Activated CD8-positive, alpha-beta memory T cell treated with anti-CD3 and anti-CD28 coated beads, Interleukin-2, amount 50 U/mL, for 1 hour (primary cell): ENCODE data around the gene LRRC27.
"Not testable (repeated sequence)": the region's sequence is repeated elsewhere in the genome, so short reads cannot be mapped to it uniquely, and the experiment has no call there.

Experiments used
- DNase-seq: peaks from one replicate; pipeline ENCODE4 v3.0.0-alpha.2; 2020; ENCODE audit errors: extremely low read depth

LRRC27 gene

DNA sequence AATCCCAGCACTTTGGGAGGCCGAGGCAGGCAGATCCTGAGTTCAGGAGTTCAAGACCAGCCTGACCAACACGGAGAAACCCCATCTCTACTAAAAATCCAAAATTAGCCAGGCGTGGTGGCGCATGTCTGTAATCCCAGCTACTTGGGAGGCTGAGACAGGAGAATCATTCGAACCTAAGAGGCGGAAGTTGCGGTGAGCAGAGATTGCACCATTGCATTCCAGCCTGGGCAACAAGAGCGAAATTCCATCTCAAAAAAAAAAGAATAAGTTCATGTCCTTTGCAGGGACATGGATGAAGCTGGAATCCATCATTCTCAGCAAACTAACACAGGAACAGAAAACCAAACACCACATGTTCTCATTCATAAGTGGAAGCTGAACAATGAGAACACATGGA, 17.1 kb upstream of the LRRC27 start:
- not testable (repeated sequence) for DNase-seq

DNA sequence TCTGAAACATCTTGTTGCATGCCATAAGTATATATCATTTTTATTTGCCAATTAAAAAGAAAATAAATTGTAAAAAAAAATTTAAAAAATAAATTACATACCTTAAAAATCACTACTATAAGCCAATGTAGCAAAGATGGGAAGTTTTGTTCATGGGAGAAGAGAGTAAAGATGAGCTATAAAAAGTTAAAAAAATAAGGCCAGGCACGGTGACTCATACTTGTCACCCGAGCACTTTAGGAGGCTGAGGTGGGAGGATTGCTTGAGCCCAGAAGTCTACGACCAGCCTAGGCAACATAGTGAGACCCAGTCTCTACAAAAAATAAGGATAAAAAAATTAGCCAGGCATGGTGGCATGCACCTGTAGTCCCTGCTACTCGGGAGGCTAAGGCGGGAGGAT, 15.9 kb upstream of the LRRC27 start:
- no peak for DNase-seq

- not testable (repeated sequence) for DNase-seq
These were observed 14.5 kb upstream of the LRRC27 start for GRCh38 chr10:132317477-132317876.

DNA sequence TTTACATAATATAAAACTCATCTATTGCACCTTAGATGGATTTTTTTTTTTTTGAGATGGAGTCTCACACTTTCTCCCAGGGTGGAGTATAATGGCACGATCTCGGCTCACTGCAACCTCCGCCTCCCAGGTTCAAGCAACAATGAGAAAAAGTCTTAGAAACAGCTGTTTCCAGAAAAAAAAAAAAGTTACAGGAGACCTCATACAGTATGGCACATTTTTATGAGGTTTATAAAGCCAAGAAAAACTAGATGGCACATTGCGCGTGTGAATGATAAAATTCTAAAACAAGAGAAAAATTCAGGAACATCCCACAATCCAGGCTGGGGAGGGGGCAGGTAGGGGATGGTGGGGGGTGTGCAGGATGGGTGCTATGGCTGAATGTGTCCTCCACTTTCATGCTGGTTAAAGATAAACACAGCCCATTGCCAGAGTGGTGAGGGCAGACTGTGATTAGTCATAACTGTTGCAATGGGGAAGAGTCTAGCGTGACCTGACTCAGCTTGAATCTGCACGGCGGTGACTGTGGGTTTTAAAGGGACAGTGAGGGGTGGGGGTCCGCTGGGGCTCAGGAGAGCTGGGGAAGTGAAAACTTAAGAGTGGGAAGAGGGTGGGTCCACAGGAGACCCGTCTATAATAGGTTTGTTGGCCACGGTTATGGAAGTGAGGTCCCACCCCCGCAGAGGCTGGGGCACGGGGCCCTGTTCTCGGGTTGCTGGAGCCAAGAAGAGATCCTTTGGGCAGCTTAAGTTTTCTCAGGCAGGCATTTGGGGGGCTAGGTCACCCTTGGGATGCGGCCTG, 11.9 kb upstream of the LRRC27 start:
- DNase-seq, result no peak

DNA sequence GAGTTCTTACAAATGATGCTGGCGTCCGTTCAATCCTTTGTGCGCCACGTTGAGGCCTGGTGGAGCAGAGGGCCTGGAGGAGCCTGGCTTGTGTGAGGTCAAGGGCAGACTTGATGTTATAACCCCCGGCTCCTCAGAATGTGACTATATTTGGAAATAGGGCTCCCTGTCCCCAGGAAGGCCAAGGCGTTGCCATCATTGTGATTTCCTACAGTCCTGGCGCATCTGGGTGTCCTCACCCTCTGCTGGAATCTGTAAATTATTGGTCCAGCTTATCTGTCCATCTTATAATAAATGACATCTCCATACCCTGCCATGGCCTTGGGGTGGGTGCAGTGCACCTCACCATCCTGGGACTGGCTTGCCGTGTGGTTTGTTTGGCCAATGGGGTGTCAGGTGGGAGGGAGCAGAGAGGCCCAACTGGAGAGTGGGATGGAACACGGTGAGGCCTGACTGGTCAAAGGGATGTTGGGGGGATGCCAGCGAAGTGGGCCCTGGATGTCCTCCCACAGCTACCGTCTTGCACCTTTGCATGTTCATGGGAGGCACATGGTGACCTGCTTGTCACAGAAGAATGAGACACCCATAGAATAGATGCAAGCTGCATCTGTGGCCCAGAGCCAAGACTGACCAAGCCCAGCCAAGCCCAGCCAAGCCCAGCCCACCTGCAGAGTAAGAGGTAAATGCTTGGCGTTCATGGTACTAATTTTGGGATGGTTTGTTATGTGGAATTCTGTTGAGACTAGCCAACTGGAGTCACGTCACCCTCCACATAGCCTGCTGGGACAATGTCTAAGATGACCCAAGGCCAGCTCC, 11.1 kb upstream of the LRRC27 start:
- no peak for DNase-seq

- no peak for DNase-seq
These were observed 10.3 kb upstream of the LRRC27 start for GRCh38 chr10:132321726-132322125.

- no peak for DNase-seq
These were observed 9.4 kb upstream of the LRRC27 start for GRCh38 chr10:132322586-132323048.

DNA sequence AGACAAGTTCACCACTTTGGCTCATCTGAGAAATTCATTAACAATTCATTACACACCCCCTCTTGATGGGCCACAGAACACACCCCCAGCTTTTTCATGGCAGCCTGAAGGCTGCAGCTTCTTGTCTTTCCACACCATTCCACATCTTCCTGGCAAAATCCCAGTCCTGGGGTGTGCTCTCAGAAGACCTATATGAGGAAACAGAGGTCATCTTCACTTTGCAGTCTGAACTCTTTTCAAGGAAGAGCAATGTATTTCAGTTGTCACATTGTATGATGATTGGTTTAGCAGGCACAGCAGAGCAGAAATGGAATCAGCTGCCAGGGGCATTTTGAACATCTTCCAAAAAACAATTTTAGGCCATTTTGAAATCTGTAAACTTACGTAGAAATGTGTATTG, 7.8 kb upstream of the LRRC27 start:
- no peak for DNase-seq

GRCh38 chr10:132326344-132326889, 5.6 kb upstream of the LRRC27 start:
- no peak for DNase-seq

- no peak for DNase-seq
These were observed 5.1 kb upstream of the LRRC27 start for GRCh38 chr10:132326925-132327324.

GRCh38 chr10:132328106-132328505, 3.9 kb upstream of the LRRC27 start:
- no peak for DNase-seq

DNA sequence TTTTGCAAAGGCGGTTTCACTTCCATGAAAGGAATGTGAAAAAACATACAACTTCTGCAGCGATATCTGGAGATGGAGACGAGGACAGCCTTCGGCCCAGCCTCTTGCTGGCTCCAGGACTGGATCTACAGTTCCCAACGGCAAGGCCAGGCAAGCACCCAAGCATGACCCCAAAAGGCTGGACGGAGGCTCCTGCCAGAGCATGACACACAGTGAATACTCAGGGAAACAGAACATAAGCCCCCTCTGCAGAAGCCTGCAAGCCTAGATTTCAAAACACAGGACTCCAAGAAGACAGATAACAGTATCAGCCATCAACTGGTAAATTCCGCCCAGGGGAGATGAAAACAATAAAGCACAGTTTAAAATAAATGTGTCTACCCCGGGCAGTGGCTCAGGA, 3.3 kb upstream of the LRRC27 start:
- no peak for DNase-seq

DNA sequence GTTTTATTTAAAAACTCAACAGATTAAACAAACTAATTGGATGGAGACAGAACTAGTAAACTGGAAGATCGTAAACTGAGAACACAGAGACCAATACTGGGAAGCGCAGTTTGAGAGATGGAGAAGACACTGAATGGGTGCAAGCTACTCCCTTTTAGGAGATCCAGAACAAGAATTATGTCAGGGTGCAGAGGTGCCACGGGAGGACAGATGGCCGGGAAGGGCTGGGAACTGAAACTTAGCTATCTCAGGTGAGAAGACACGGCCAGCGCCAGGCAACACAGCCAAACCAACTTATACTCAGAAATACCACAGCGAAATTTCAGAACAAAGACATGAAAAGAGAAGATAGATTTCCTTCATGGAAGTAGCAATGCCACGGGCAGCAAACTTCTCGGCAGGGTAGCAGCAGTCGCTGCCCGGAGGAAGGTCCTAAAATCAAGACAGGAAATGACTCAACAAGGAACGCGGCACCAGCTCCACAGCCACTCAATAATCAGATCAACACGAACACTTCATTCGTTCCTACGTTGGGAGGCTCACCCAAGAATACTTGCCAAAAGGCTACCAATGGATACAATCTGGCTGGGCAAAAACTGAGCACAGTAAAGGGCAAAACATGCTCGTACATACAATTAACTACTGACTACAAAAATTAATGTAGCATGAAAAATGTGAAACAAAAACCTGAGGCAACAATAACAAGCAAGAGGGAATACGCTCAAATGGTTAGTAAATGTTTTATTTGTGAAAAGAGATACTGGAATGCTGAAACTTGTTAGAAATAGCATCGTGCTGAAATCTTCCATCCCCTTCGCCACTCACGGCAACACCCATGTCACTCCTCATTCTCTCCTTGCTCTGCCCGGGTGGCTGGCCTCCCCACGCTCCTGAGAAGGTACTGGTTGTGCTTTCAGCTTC, 2.2 kb upstream of the LRRC27 start:
- no peak for DNase-seq

GRCh38 chr10:132330486-132330833, 1.5 kb upstream of the LRRC27 start:
- no peak for DNase-seq

GRCh38 chr10:132332433-132332754, 401 bp downstream of the LRRC27 start:
- DNase-seq, result no peak

DNA sequence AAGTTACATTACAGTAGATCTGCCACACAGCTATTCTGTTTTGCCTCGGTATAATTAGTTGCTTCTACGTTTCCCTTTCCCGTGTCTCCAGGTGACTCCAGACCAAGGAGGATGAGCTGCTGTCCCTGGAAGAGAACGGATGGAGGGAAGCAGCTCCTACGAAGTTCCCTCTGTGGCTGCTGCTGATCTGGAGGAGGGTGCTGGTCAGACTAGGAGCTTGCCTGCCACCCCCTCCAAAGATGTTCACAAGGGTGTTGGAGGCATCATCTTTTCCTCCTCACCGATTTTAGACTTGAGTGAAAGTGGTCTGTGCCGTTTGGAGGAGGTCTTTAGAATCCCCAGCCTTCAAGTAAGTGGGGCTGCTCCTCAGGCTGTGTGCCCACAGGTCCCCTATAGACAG, 1.4 kb downstream of the LRRC27 start:
- DNase-seq, result no peak

- DNase-seq, result no peak
These were observed 2.7 kb downstream of the LRRC27 start for GRCh38 chr10:132334631-132335188.

- DNase-seq, result no peak
These were observed 3.4 kb downstream of the LRRC27 start for GRCh38 chr10:132335189-132336063.

GRCh38 chr10:132336064-132336746, 4.2 kb downstream of the LRRC27 start:
- no peak for DNase-seq

- no peak for DNase-seq
These were observed 5.0 kb downstream of the LRRC27 start for GRCh38 chr10:132336919-132337407.
